CD4-positive, alpha-beta memory T cell (primary cell): ENCODE data around the gene TSR2. TPM values are rescaled to one million over a fixed set of nuclear protein-coding genes. Genes with fewer than 3 reads are reported as not detected.

Experiments used
- CTCF ChIA-PET: fragments of 350-600 bp; sonication (Branson Sonifier 250); formaldehyde crosslinking; loops from one replicate; lab custom pipeline; 2021; ENCODE audit warnings: inconsistent platforms; ENCODE audit not compliant: partially characterized antibody; lab: Charles Lee
- POLR2A ChIA-PET: fragments of 350-600 bp; sonication (Branson Sonifier 250); formaldehyde crosslinking; loops from one replicate; lab custom pipeline; 2021; ENCODE audit not compliant: partially characterized antibody; lab: Charles Lee
- DNase-seq, 5 donors: peaks; one replicate each; pipeline versions ENCODE4 v3.0.0 to v3.0.0-alpha.2; 2020 to 2022; ENCODE audit warnings: mixed read lengths in 1 of 5
- H3K27ac ChIP-seq: one replicate; pipeline ENCODE4 v1.7.0; 2013; ENCODE audit warnings: low read depth, low read length
- H3K27me3 ChIP-seq: 2 replicates; pipeline ENCODE4 v1.7.0; 2013; ENCODE audit warnings: mild to moderate bottlenecking, low read length, moderate library complexity; ENCODE audit not compliant: insufficient read depth
- H3K36me3 ChIP-seq: 2 replicates; pipeline ENCODE4 v1.7.0; 2013; ENCODE audit warnings: mild to moderate bottlenecking, low read length, moderate library complexity; ENCODE audit not compliant: insufficient read depth
- H3K4me1 ChIP-seq: 2 replicates; pipeline ENCODE4 v1.7.0; 2013; ENCODE audit warnings: mild to moderate bottlenecking, low read length, moderate library complexity; ENCODE audit not compliant: insufficient read depth
- H3K4me3 ChIP-seq, 2 donors: one replicate each; pipeline ENCODE4 v1.7.0; 2013; ENCODE audit warnings: low read length in 2 of 2, mild to moderate bottlenecking in 1 of 2
- H3K9me3 ChIP-seq, 2 donors: one replicate each; pipeline ENCODE4 v1.7.0; 2013; ENCODE audit warnings: low read length in 2 of 2, control low read depth in 1 of 2; ENCODE audit not compliant: control insufficient read depth in 1 of 2
- H3K27ac Mint-ChIP-seq, 7 donors: one replicate each; pipeline ENCODE4 v1.8.0; 2020 to 2021; ENCODE audit warnings: mixed read lengths in 7 of 7, mild to moderate bottlenecking in 6 of 7, inconsistent platforms in 3 of 7, moderate library complexity in 3 of 7
- H3K27me3 Mint-ChIP-seq, 2 donors: one replicate each; pipeline ENCODE4 v1.8.0; 2020 to 2021; ENCODE audit warnings: mixed read lengths in 2 of 2
- H3K36me3 Mint-ChIP-seq, 2 donors: one replicate each; pipeline ENCODE4 v1.8.0; 2020 to 2021; ENCODE audit warnings: mixed read lengths in 2 of 2, inconsistent platforms in 1 of 2, mild to moderate bottlenecking in 1 of 2
- H3K4me1 Mint-ChIP-seq, 4 donors: one replicate each; pipeline ENCODE4 v1.8.0; 2020 to 2021; ENCODE audit warnings: mixed read lengths in 4 of 4, mild to moderate bottlenecking in 1 of 4
- H3K4me3 Mint-ChIP-seq, 8 donors: one replicate each; pipeline ENCODE4 v1.8.0; 2020 to 2021; ENCODE audit warnings: mixed read lengths in 8 of 8, mild to moderate bottlenecking in 7 of 8, moderate library complexity in 6 of 8, inconsistent platforms in 3 of 8
- H3K9me3 Mint-ChIP-seq, 8 donors: one replicate each; pipeline ENCODE4 v1.8.0; 2020 to 2021; ENCODE audit warnings: mixed read lengths in 8 of 8, mild to moderate bottlenecking in 5 of 8, inconsistent platforms in 3 of 8, moderate library complexity in 1 of 8
- intact Hi-C: fragments of 100-400 bp; cut with micrococcal nuclease; formaldehyde crosslinking; loops from one replicate; pipeline ENCODE4 v1.15.1; 2023
- polyA plus RNA-seq, 2 donors: library from polyadenylated mRNA; unstranded; fragments of 300-500 nt; fragmentation: Illumina TruSeq; gene quantifications; one replicate each; pipeline ENCODE4 v1.2.3, GENCODE V29; 2021
- total RNA-seq, 2 experiments: library from RNA; stranded (reverse); gene quantifications; one replicate each; pipeline ENCODE4 v1.2.3, GENCODE V29; 2021

Gene TSR2
- total and polyA plus RNA-seq, 4 experiments from 2014 or later: 39.2 to 78.1 (median 54.0) TPM

GRCh38 chrX:54416965-54417364, 23.2 kb upstream of the TSR2 start:
- Histone ChIP-seq H3K9me3 (no peaks in the 10 kb centered on the region), H3K27me3 (no peaks in the 10 kb centered on the region), H3K4me1 (no peaks in the 10 kb centered on the region), H3K27ac (no peak overlapping the region), H3K4me3 (no peak overlapping the region), H3K36me3 (no peaks in the 10 kb centered on the region)
- CTCF ChIA-PET: no interaction called here
- no peak for DNase-seq
- Mint-ChIP-seq H3K36me3 (no peaks in the 10 kb centered on the region), H3K4me1 (peaks cover 0 to 10% (median 5%) of the 10 kb centered on the region in 4 donors), H3K9me3 (no peaks in the 10 kb centered on the region), H3K27ac (no peak overlapping the region), H3K27me3 (peaks cover 5 to 22% of the 10 kb centered on the region in 2 donors), H3K4me3 (no peak overlapping the region)
- intact Hi-C loops: no loop called here
- POLR2A ChIA-PET: no interaction called here

- H3K9me3 Mint-ChIP-seq: no peaks in the 10 kb centered on the region
- peaks cover 0 to 10% (median 3%) of the 10 kb centered on the region in 4 donors for H3K4me1 Mint-ChIP-seq
- H3K27me3 Mint-ChIP-seq: peaks cover 7 to 19% of the 10 kb centered on the region in 2 donors
- Histone ChIP-seq H3K36me3 (no peaks in the 10 kb centered on the region), H3K27ac (no peak overlapping the region), H3K27me3 (no peaks in the 10 kb centered on the region), H3K4me3 (no peak overlapping the region), H3K4me1 (no peaks in the 10 kb centered on the region), H3K9me3 (no peaks in the 10 kb centered on the region)
- POLR2A ChIA-PET: no interaction called here
- H3K36me3 Mint-ChIP-seq: no peaks in the 10 kb centered on the region
- intact Hi-C loops: no loop called here
- CTCF ChIA-PET: interaction anchor here (0.7 kb wide), 1 partner anchor 30 kb away, joined by 3 read pairs; no protein-coding TSS in a partner anchor
- no peak for DNase-seq
- no peak overlapping the region for H3K4me3 Mint-ChIP-seq
- no peak overlapping the region for H3K27ac Mint-ChIP-seq
These were observed 20.5 kb upstream of the TSR2 start for GRCh38 chrX:54419559-54420302.

GRCh38 chrX:54422168-54422567, 18.0 kb upstream of the TSR2 start:
- no peaks in the 10 kb centered on the region for H3K27me3 ChIP-seq
- intact Hi-C loops: loop anchor here (2.0 kb wide), 1 partner anchor 365 kb away; no protein-coding TSS in a partner anchor

GRCh38 chrX:54423161-54423888, 16.9 kb upstream of the TSR2 start:
- Mint-ChIP-seq H3K27me3 (peaks cover 3 to 6% of the 10 kb centered on the region in 2 donors), H3K4me3 (no peak overlapping the region), H3K27ac (no peak overlapping the region), H3K36me3 (no peaks in the 10 kb centered on the region), H3K9me3 (no peaks in the 10 kb centered on the region), H3K4me1 (no peaks in the 10 kb centered on the region)
- H3K4me3 ChIP-seq: no peak overlapping the region
- no peaks in the 10 kb centered on the region for H3K4me1 ChIP-seq
- no peak overlapping the region for H3K27ac ChIP-seq
- H3K36me3 ChIP-seq: no peaks in the 10 kb centered on the region
- no peaks in the 10 kb centered on the region for H3K27me3 ChIP-seq
- ChIA-PET POLR2A (no interaction called here), CTCF (no interaction called here)
- intact Hi-C loops: loop anchor here (2.0 kb wide), 1 partner anchor 363 kb away; no protein-coding TSS in a partner anchor
- no peaks in the 10 kb centered on the region for H3K9me3 ChIP-seq
- DNase-seq: no peak

More at GRCh38 chrX:54422168-54422567, 18.0 kb upstream of the TSR2 start:
- Histone ChIP-seq H3K4me1 (no peaks in the 10 kb centered on the region), H3K4me3 (no peak overlapping the region), H3K9me3 (no peaks in the 10 kb centered on the region), H3K27ac (no peak overlapping the region), H3K36me3 (no peaks in the 10 kb centered on the region)
- H3K36me3 Mint-ChIP-seq: no peaks in the 10 kb centered on the region
- H3K4me1 Mint-ChIP-seq: no peaks in the 10 kb centered on the region
- no peak overlapping the region for H3K4me3 Mint-ChIP-seq
- peaks cover 5 to 7% of the 10 kb centered on the region in 2 donors for H3K27me3 Mint-ChIP-seq
- DNase-seq: no peak
- H3K27ac Mint-ChIP-seq: no peak overlapping the region
- ChIA-PET POLR2A (no interaction called here), CTCF (no interaction called here)
- H3K9me3 Mint-ChIP-seq: no peaks in the 10 kb centered on the region

GRCh38 chrX:54427837-54428424, 12.3 kb upstream of the TSR2 start:
- CTCF ChIA-PET: no interaction called here
- H3K4me3 ChIP-seq: no peak overlapping the region
- H3K36me3 Mint-ChIP-seq: no peaks in the 10 kb centered on the region
- H3K4me1 ChIP-seq: no peaks in the 10 kb centered on the region
- H3K27ac ChIP-seq: no peak overlapping the region
- no peak overlapping the region for H3K4me3 Mint-ChIP-seq
- peaks cover 2 to 5% of the 10 kb centered on the region in 2 donors for H3K27me3 Mint-ChIP-seq
- no peaks in the 10 kb centered on the region for H3K9me3 ChIP-seq
- H3K27me3 ChIP-seq: no peaks in the 10 kb centered on the region
- no peaks in the 10 kb centered on the region for H3K36me3 ChIP-seq
- no peak overlapping the region for H3K27ac Mint-ChIP-seq
- POLR2A ChIA-PET: no interaction called here
- no peaks in the 10 kb centered on the region for H3K9me3 Mint-ChIP-seq
- no peak for DNase-seq
- intact Hi-C loops: no loop called here
- H3K4me1 Mint-ChIP-seq: no peaks in the 10 kb centered on the region

GRCh38 chrX:54430519-54430918, 9.7 kb upstream of the TSR2 start:
- H3K4me3 ChIP-seq: no peak overlapping the region
- Mint-ChIP-seq H3K36me3 (no peaks in the 10 kb centered on the region), H3K9me3 (no peaks in the 10 kb centered on the region), H3K4me3 (no peak overlapping the region), H3K4me1 (no peaks in the 10 kb centered on the region), H3K27ac (no peak overlapping the region), H3K27me3 (peaks cover 2 to 5% of the 10 kb centered on the region in 2 donors)
- intact Hi-C loops: no loop called here
- no peaks in the 10 kb centered on the region for H3K36me3 ChIP-seq
- POLR2A ChIA-PET: interaction anchor here (1.1 kb wide), 1 partner anchor 9 kb away, joined by 3 read pairs; the partner anchor contains the start of gene TSR2
- H3K27ac ChIP-seq: no peak overlapping the region
- no peaks in the 10 kb centered on the region for H3K9me3 ChIP-seq
- DNase-seq: no peak
- H3K27me3 ChIP-seq: no peaks in the 10 kb centered on the region
- no peaks in the 10 kb centered on the region for H3K4me1 ChIP-seq
- CTCF ChIA-PET: no interaction called here

- ChIA-PET POLR2A (interaction anchor here (0.5 to 1.0 kb wide), 2 partner anchors 38 to 392 kb away, joined by 3 read pairs; no protein-coding TSS in a partner anchor), CTCF (no interaction called here)
- Histone ChIP-seq H3K36me3 (no peaks in the 10 kb centered on the region), H3K4me3 (no peak overlapping the region), H3K27me3 (no peaks in the 10 kb centered on the region), H3K9me3 (no peaks in the 10 kb centered on the region), H3K27ac (no peak overlapping the region), H3K4me1 (peaks cover 5% of the 10 kb centered on the region)
- no peaks in the 10 kb centered on the region for H3K27me3 Mint-ChIP-seq
- H3K27ac Mint-ChIP-seq: no peak overlapping the region
- no peak overlapping the region for H3K4me3 Mint-ChIP-seq
- no peaks in the 10 kb centered on the region for H3K9me3 Mint-ChIP-seq
- peaks cover 0 to under 1% of the 10 kb centered on the region in 2 donors for H3K36me3 Mint-ChIP-seq
- peaks cover 4 to 6% (median 5%) of the 10 kb centered on the region in 4 donors for H3K4me1 Mint-ChIP-seq
- intact Hi-C loops: no loop called here
- no peak for DNase-seq
These were observed 5.1 kb upstream of the TSR2 start for GRCh38 chrX:54435121-54435520.
